Endodermal cell (in vitro differentiated cells): Measurements from ENCODE around the gene SEH1L. TPM values are rescaled to one million over a fixed set of nuclear protein-coding genes. Genes with fewer than 3 reads are reported as not detected.

Experiments
- DNase-seq: peaks from one replicate; pipeline ENCODE4 v3.0.0-alpha.2; 2017
- H3K27ac ChIP-seq: 2 replicates; pipeline ENCODE4 v1.5.1; 2013; ENCODE audit warnings: mild to moderate bottlenecking, low read depth, low read length, moderate library complexity
- H3K27me3 ChIP-seq: 2 replicates; pipeline ENCODE4 v1.6.1; 2013; ENCODE audit warnings: mild to moderate bottlenecking, low read length, moderate library complexity; ENCODE audit not compliant: insufficient read depth, control insufficient read depth, poor library complexity, severe bottlenecking
- H3K36me3 ChIP-seq: 2 replicates; pipeline ENCODE4 v1.7.0; 2013; ENCODE audit warnings: mild to moderate bottlenecking, low read length, moderate library complexity; ENCODE audit not compliant: control insufficient read depth, insufficient read depth
- H3K4me1 ChIP-seq: one replicate; pipeline ENCODE4 v1.7.0; 2013; ENCODE audit warnings: low read length; ENCODE audit not compliant: control insufficient read depth, insufficient read depth
- H3K4me3 ChIP-seq: 2 replicates; pipeline ENCODE4 v1.5.1; 2013; ENCODE audit warnings: mild to moderate bottlenecking, low read length, moderate library complexity
- H3K9ac ChIP-seq: 2 replicates; pipeline ENCODE4 v1.6.1; 2013; ENCODE audit warnings: mild to moderate bottlenecking, low read length, moderate library complexity; ENCODE audit not compliant: poor library complexity, severe bottlenecking; ENCODE audit errors: extremely low read depth
- H3K9me3 ChIP-seq: 2 replicates; pipeline ENCODE4 v1.6.1; 2013; ENCODE audit warnings: mild to moderate bottlenecking, low read length, moderate library complexity; ENCODE audit not compliant: control insufficient read depth
- H3K27ac Mint-ChIP-seq: 2 replicates; pipeline ENCODE4 v1.8.0; 2020; ENCODE audit warnings: mixed read lengths
- H3K27me3 Mint-ChIP-seq: 2 replicates; pipeline ENCODE4 v1.8.0; 2021; ENCODE audit warnings: mild to moderate bottlenecking, mixed read lengths; ENCODE audit not compliant: insufficient read depth
- H3K36me3 Mint-ChIP-seq: 2 replicates; pipeline ENCODE4 v1.8.0; 2020; ENCODE audit warnings: low read depth, mixed read lengths
- H3K4me1 Mint-ChIP-seq: 2 replicates; pipeline ENCODE4 v1.8.0; 2020; ENCODE audit warnings: mixed read lengths
- H3K4me3 Mint-ChIP-seq: 2 replicates; pipeline ENCODE4 v1.8.0; 2020; ENCODE audit warnings: mild to moderate bottlenecking, moderate library complexity, mixed read lengths
- H3K9me3 Mint-ChIP-seq: 2 replicates; pipeline ENCODE4 v1.8.0; 2020; ENCODE audit warnings: mild to moderate bottlenecking, mixed read lengths
- WGBS, 2 experiments: methylation state at CpG; one replicate each; pipeline versions ENCODE4 v1.1.5 to v1.1.7; 2013; ENCODE audit warnings: missing lambda C conversion rate in 2 of 2, mixed read lengths in 1 of 2; ENCODE audit not compliant: insufficient coverage in 1 of 2, insufficient read length in 1 of 2; 5-methylcytosine and 5-hydroxymethylcytosine counted together
- total RNA-seq, 2 donors: library from RNA; stranded (reverse); fragmentation: NEBNext Ultra II Directional in 1 of 2; extraction: Animal tissue kit (Norgen Biotek cat#: 25700) in 1 of 2; gene quantifications; 2 replicates in 1 of 2; 3 replicates in 1 of 2; pipeline ENCODE4 v1.2.1, GENCODE V29; 2021
- TF ChIP-seq, protein P1 (sequence below): fragments of 200-600 bp; sonication (generic); conservative IDR thresholded peaks from 2 replicates; pipeline ENCODE4 v1.5.0; 2021; ENCODE audit warnings: antibody characterized with exemption, mild to moderate bottlenecking

Gene SEH1L
- total RNA-seq, 2 donors from 2014 or later: 58.4 to 63.0 TPM

DNA sequence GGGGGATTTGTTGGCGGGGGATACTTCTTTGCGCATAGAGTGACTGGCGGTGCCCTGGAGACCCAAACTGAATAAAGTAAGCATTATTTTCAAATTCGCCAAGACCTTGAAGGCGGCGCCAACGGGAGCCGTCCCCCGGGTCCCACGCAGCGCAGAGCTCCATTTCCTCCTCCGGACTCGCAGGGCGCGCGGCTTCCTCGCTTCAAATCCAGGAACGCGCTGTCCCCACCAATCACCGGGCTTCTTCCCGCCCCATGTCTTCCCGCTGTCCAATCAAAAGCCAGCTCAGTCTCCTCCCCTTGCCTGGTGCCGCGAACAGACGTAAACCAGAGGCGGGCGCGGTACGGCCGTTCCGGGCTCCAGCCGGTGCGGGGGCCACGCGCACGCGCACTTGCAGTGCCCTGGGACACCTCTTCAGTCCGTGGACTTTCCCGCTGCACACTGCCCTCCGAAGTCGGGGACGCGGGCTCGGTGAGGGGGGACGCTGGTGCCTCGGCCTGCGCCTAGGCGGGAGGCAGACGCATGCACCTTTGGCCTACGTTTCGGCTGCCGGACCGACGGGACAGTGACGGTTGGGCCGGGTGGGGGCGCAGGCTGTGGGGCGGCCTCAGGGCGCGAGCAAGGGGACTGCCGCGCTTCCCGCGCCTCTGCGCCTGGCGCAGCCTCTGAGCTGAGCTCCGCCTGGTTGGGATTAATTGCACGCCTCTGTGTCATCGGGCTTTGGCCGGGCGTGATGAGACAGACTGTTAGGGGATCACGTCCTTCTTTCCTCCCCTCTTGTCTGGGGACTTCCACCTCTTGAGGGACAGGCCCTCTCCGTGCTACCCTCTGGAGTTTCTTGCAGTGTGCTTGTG is 43.4 kb downstream of the SEH1L start, which contains the start of gene CEP192:
CEP192 (plus strand) TSS at position 396 of the 854 bp plus-strand sequence. CDS start 8,063 bp downstream, outside the sequence.
- H3K9me3 ChIP-seq: peaks cover 6% of the 10 kb centered on the region
- H3K36me3 Mint-ChIP-seq: no peaks in the 10 kb centered on the region
- peaks cover 15% of the 10 kb centered on the region for H3K4me1 ChIP-seq
- TF ChIP-seq, protein P1, sequence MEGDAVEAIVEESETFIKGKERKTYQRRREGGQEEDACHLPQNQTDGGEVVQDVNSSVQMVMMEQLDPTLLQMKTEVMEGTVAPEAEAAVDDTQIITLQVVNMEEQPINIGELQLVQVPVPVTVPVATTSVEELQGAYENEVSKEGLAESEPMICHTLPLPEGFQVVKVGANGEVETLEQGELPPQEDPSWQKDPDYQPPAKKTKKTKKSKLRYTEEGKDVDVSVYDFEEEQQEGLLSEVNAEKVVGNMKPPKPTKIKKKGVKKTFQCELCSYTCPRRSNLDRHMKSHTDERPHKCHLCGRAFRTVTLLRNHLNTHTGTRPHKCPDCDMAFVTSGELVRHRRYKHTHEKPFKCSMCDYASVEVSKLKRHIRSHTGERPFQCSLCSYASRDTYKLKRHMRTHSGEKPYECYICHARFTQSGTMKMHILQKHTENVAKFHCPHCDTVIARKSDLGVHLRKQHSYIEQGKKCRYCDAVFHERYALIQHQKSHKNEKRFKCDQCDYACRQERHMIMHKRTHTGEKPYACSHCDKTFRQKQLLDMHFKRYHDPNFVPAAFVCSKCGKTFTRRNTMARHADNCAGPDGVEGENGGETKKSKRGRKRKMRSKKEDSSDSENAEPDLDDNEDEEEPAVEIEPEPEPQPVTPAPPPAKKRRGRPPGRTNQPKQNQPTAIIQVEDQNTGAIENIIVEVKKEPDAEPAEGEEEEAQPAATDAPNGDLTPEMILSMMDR: peak; percentile 32
- no peaks in the 10 kb centered on the region for H3K27me3 ChIP-seq
- DNase-seq: peak; percentile 99
- peak within 1 kb of the TSS; percentile 79 for H3K27ac ChIP-seq
- H3K9ac ChIP-seq: peak within 1 kb of the TSS; percentile 53
- WGBS, 2 experiments: 0% methylated on average over 23 to 73 of the region's 73 CpGs
- no peaks in the 10 kb centered on the region for H3K27me3 Mint-ChIP-seq
- H3K9me3 Mint-ChIP-seq: no peaks in the 10 kb centered on the region
- H3K36me3 ChIP-seq: peaks cover 9% of the 10 kb centered on the region
- peak within 1 kb of the TSS; percentile 97 for H3K27ac Mint-ChIP-seq
- peaks cover 36% of the 10 kb centered on the region for H3K4me1 Mint-ChIP-seq
- no peak within 1 kb of the TSS for H3K4me3 Mint-ChIP-seq
- H3K4me3 ChIP-seq: peak within 1 kb of the TSS; percentile 97

DNA sequence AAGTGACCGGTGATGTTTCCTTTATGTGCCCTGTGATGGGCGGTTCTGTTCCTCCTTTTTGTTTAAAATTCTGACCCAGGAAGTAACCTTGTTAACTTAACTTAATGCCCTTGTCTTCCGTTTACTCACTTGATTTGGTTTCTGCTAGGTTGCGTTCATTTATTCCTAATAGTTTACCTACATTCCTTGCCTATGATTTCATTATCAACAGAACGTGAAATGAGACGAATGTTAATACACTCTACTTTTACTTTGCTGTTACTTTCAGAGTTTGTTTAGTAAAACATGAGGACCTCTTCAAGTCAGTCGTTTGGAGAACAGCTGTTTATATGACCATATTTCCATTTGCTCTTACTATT is 44.0 kb downstream of the SEH1L start:
- Histone ChIP-seq H3K27ac (peak overlapping the region; percentile 79), H3K4me3 (peak overlapping the region; percentile 97), H3K4me1 (peaks cover 15% of the 10 kb centered on the region), H3K9me3 (peaks cover 6% of the 10 kb centered on the region), H3K36me3 (peaks cover 9% of the 10 kb centered on the region), H3K9ac (peak overlapping the region; percentile 53), H3K27me3 (no peaks in the 10 kb centered on the region)
- Mint-ChIP-seq H3K4me1 (peaks cover 32% of the 10 kb centered on the region), H3K27me3 (no peaks in the 10 kb centered on the region), H3K27ac (peak overlapping the region; percentile 96), H3K9me3 (no peaks in the 10 kb centered on the region), H3K36me3 (no peaks in the 10 kb centered on the region), H3K4me3 (no peak overlapping the region)
- TF ChIP-seq, protein P1: no peak
- DNase-seq: no peak
- 1 to 3% methylated on average over 7 of the region's 7 CpGs for WGBS, 2 experiments

GRCh38 chr18:12993439-12993838 is 45.6 kb downstream of the SEH1L start:
- Histone ChIP-seq H3K9me3 (peaks cover 6% of the 10 kb centered on the region), H3K27ac (no peak overlapping the region), H3K36me3 (peaks cover 9% of the 10 kb centered on the region), H3K27me3 (no peaks in the 10 kb centered on the region), H3K4me1 (peaks cover 6% of the 10 kb centered on the region), H3K9ac (no peak overlapping the region), H3K4me3 (peak overlapping the region; percentile 97)
- TF ChIP-seq, protein P1: peak; percentile 31
- no peaks in the 10 kb centered on the region for H3K27me3 Mint-ChIP-seq
- no peak overlapping the region for H3K27ac Mint-ChIP-seq
- H3K9me3 Mint-ChIP-seq: no peaks in the 10 kb centered on the region
- DNase-seq: peak; percentile 62
- no peaks in the 10 kb centered on the region for H3K36me3 Mint-ChIP-seq
- H3K4me3 Mint-ChIP-seq: no peak overlapping the region
- WGBS, 2 experiments: 21 to 57% methylated on average over 1 to 2 of the region's 2 CpGs
- H3K4me1 Mint-ChIP-seq: peaks cover 28% of the 10 kb centered on the region
